Globus pallidus (tissue), 1 donor: Measurements from ENCODE around the gene MMP3.
A peak's percentile ranks its signal among the peaks of the same experiment; 100 is the strongest.

Experiments
- DNase-seq: peaks from one replicate; pipeline ENCODE4 v3.0.0-alpha.2; 2015; ENCODE audit warnings: low spot score

Gene MMP3

GRCh38 chr11:102831489-102832440 lies 11.6 kb downstream of the MMP3 start:
- DNase-seq = peak; percentile 18

GRCh38 chr11:102831128-102831488 lies 12.3 kb downstream of the MMP3 start:
- no peak for DNase-seq

DNA sequence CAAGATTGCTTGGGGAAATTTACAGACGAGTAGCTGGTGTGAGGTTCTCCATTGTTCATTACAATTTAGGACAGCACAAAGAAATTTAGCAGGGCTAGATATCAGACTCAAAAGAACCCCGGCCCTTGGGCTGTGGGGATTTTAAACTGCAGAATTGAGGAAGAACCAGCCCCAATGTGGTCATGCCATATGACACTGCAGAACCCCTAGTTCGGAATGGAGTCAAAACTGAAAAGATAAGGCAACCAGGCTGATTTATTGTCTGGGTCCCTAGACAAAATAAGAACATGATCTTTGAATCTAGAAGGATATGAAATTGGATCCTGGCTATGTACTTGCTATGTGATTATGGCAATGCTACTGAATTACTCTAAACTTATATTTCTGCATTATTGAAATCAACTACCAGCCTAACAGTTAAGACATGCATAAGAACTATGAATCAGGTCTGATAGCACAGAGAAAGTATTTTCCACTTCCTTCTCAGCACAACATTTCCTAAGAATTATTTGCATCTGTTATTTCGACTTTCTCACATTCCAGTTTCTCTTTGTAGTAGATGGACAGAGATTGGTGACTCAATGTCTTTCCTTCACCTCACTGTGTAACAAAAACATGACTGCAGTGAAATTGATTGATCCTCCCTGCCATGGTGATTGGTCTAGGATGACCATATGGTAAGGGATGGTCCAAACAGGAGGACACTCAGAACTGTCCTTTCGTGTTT lies 13.2 kb downstream of the MMP3 start:
- no peak for DNase-seq

GRCh38 chr11:102829316-102830000 lies 14.0 kb downstream of the MMP3 start:
- DNase-seq = no peak

- no peak for DNase-seq
Observed at GRCh38 chr11:102824556-102824955, 18.9 kb downstream of the MMP3 start.

DNA sequence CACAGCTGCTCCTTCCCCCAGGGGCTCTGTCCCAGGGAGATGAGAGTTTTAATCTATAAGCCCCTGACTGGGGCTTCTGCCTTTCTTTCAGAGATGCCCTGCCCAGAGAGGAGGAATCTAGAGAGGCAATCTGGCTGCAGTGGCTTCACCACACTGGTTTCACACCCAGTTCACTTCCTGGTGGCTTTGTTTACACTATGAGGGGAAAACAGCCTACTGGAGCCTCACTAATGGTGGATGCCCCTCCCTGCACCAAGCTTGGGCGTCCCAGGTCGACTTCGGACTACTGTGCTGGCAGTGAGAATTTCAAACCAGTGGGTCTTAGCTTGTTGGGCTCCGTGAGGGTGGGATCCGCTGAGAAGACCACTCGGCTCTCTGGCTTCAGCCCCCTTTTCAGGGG lies 23.9 kb downstream of the MMP3 start:
- DNase-seq = no peak

DNA sequence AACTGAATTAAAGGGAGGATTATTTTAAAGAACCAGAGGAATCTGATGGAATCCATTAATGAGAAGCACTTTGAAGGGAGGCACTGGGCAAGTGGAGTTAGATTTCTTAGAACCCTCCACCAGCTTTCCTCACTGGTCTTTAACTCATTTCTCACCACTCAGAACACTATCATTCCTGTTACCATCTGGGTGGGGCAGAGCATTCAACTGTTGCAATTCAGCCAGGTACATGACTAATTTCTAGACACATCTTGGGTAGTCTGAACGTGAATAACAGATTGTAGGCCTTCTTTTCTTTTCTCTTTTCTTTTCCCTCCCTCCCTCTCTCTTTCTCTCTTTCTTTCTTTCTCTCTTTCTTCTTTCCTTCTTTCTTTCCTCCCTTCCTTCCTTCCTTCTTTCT lies 29.9 kb downstream of the MMP3 start:
- no peak for DNase-seq

DNA sequence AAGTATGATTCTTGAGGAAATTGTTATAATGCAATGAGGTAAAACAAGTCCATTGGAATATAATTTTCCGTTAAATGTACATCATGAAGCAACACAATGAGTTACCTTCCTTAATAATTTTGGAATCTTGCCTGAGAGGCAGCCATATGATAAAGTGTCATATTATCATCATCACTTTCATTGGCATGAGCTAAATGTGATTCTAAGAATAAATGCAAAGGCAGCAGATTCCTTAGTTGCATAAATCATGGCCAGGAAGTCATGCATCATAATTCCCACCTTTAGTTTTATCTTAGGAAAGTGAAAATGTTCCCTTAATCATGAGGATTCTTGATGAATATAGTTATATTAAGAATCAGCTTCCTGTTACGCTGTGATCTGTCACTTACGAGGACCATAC lies 31.2 kb downstream of the MMP3 start:
- no peak for DNase-seq

DNA sequence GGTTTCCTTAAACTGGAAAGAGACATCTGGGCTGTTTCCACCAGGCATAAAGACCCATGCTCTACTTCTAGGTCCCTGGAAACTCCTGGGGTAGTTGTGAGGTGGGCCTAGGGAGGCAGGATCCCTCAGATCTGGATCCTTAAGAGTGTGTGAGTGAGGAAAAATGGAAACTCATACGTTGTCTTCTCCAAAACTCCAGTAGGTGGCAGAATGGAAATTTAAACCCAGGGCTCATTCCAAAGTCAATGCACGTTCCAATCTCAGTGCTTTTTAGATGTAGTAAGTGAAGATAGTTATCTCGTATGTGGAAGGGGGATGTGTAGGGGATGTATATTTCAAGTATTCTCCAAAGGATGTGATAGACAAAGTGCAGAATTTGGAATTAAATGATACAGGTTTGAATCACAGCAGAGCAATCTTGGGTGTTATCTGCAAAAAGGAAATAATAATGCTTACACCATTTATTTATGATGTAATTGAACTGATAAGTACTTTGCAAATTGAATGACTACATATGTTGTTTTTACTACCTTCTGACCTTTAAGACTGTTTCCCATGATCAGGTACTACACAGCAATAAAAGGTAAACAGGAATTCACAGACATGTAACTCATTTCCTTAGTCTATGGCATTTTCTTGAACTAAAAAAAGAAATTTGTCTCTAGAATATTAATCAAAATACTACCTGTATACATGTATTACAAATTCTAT lies 32.3 kb downstream of the MMP3 start:
- no peak for DNase-seq

DNA sequence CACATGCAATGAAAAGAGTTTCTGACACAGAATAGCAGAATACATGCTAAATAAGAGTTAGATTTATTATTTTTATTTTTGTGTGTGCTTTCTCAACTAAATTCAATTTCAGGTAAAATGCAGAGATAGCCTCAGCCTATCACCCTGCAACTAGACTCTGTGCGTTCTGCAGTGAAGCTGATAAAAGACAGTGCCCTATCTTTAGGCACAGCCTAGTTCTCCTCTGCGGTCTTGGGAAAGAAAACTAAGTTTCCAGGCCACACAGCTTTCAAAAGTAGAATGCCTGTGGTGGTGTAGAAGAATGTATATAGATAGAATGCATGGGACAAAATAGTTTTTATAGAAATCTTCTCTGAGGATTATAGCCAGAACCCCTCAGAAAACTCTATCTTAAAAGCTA lies 33.4 kb downstream of the MMP3 start:
- no peak for DNase-seq

DNA sequence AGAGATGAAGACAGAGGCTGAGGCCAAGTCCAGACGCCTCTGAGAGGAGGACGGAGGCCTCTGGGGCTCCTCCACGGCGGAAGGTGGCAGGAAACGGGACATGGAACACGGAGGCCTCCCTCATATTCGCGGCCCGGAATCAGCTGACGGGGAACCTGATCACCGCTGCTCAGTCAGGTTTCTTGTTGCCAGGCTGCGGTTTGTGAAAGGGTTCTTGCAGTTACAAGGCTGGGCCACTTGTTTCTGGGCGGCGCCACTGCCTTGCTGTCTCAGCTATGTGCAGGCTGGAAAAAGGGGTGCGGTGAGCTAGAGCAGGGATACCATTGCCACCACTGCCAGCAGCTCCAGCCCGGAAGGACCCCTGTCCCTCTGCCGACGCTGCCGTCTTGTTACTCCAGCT lies 35.5 kb downstream of the MMP3 start:
- DNase-seq = no peak

DNA sequence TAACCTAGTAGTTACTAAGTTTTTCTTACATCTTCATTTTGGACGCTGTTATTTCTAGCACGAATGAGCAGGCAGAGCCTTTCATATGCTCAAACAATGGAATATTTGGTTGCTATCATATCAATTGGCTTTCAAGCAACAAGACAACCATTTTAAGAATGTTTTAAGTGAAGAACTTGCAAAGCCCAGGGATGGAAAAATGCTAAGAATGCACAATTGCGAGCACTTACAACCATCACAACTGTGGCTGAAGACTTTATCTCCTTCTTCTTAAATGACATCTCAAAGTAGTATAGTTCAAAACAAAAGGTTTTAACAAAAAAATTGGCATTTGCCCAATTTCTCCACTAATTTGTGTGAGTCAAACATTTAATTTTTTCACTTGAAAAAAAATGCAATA lies 37.1 kb downstream of the MMP3 start:
- no peak for DNase-seq

DNA sequence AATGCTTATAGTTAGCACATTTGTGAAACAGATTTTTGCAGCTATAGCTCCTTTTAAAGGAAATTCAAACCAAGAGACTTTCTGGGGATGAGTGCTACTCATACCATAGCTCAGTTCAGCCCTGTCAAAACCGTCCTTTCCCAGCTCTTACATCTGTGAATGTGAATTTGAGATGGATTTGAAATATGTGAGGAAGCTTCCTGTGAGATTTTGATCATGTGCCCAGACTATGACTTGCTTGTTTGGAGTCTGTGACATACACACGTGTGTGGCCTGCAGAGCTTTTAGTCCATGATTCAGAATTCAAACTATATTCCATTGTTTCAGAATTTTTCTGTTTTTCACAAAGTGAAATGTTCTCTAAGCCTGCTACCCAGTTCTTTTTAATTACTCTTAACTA lies 41.1 kb downstream of the MMP3 start:
- no peak for DNase-seq

- DNase-seq = no peak
Observed at GRCh38 chr11:102800767-102801166, 42.6 kb downstream of the MMP3 start.

- no peak for DNase-seq
Observed at GRCh38 chr11:102799681-102800340, 43.6 kb downstream of the MMP3 start.

GRCh38 chr11:102798012-102798746 lies 45.2 kb downstream of the MMP3 start, which contains the start of gene MMP1:
TSS of gene MMP1 (minus strand) at chr11:102798160. CDS start at chr11:102798092, 68 bp downstream.
- DNase-seq = no peak

DNA sequence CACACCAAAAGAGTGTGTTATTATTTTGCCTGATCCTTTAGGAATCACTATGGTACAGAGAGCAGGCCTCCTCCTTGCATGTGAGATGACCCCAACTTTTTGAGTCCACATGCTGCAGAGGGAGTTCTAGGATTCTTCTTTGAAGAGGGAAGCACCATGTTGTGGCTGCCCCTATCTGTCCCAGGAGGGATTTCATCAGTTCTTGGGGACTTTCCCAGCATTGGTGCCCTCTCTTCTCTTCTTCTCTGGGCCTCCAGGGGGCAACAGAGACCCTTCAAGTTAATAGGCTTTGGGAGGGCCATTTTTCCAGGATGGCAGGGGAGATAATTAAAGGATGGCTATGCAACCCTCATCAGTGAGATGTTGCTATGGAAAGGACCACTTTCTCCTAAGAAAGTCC lies 49.0 kb downstream of the MMP3 start:
- DNase-seq = no peak

DNA sequence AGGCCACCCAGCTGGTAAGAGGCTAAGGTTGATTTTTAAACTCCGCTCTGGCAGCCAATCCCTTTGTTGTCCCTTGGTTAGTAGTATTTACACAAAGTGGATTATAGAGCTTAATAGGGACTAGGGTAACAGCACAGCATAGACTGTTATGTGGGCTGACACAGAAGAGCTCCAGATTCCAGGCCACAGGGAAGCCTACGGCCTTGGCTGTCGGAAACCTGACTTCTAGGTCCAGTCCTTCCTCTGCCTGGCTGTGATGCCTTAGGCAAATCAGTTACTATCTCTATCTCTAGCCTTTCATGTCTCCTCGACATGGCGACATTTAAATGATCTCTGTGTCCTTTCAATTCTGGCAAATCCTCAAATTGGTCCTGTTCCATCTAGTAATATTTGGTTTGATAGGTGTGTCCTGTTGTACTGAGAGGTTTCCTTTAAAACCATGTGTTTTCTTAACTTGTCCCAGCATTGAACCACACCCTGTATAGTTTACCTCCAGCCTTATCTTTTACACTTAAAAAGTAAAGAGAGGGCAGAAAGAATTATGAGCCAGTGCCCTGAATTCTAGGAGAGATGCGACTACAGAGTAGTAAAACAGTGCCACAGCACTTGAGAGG lies 49.6 kb downstream of the MMP3 start:
- no peak for DNase-seq

DNA sequence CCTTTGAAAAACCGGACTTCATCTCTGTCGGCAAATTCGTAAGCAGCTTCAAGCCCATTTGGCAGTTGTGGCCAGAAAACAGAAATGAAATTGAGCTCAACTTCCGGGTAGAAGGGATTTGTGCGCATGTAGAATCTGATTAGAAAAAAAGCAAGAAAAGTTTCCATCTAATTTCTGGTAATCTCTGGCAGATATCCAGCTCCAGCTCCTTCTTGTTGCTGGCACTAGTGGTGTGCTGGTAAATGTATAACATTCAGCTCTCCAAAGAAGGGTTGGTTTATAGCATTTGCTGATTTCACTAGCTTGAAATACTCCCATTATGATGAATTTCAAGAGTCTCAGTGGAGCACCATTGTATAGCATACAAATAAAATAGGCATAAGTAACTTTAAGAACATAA lies 50.8 kb downstream of the MMP3 start:
- no peak for DNase-seq

- no peak for DNase-seq
Observed at GRCh38 chr11:102791271-102792036, 52.0 kb downstream of the MMP3 start.
